Mesendoderm (in vitro differentiated cells): ENCODE data around the gene SYCP3.

Experiments
- DNase-seq: peaks from one replicate; pipeline ENCODE4 v3.0.0; 2013
- H2AK5ac ChIP-seq: 2 replicates; pipeline ENCODE4 v1.6.1; 2013; ENCODE audit warnings: low read length, inconsistent platforms
- H2BK120ac ChIP-seq: 2 replicates; pipeline ENCODE4 v1.6.1; 2013; ENCODE audit warnings: low read depth, mild to moderate bottlenecking, low read length, moderate library complexity, mixed read lengths
- H2BK15ac ChIP-seq: replicated peaks from 2 replicates; pipeline ENCODE4 v1.6.1; 2013; ENCODE audit warnings: low read depth, mild to moderate bottlenecking, moderate library complexity
- H2BK5ac ChIP-seq: 2 replicates; pipeline ENCODE4 v1.6.1; 2013; ENCODE audit warnings: low read length, inconsistent platforms
- H3K18ac ChIP-seq: 2 replicates; pipeline ENCODE4 v1.6.1; 2013; ENCODE audit warnings: mild to moderate bottlenecking, low read length, mixed read lengths
- H3K23ac ChIP-seq: one replicate; pipeline ENCODE4 v1.6.1; 2013; ENCODE audit warnings: low read length
- H3K27ac ChIP-seq: 2 replicates; pipeline ENCODE4 v1.5.1; 2013; ENCODE audit warnings: low read depth, mild to moderate bottlenecking, inconsistent platforms, low read length, moderate library complexity
- H3K27me3 ChIP-seq: 2 replicates; pipeline ENCODE4 v1.6.1; 2013; ENCODE audit warnings: low read length, control low read depth, mild to moderate bottlenecking, inconsistent platforms; ENCODE audit not compliant: insufficient read depth, poor library complexity
- H3K36me3 ChIP-seq: 2 replicates; pipeline ENCODE4 v1.6.1; 2013; ENCODE audit warnings: low read length, inconsistent platforms; ENCODE audit not compliant: control insufficient read depth, insufficient read depth
- H3K4ac ChIP-seq: one replicate; pipeline ENCODE4 v1.6.1; 2013; ENCODE audit warnings: low read depth, mild to moderate bottlenecking, low read length, moderate library complexity
- H3K4me1 ChIP-seq: 2 replicates; pipeline ENCODE4 v1.6.1; 2013; ENCODE audit warnings: low read depth, low read length, inconsistent platforms; ENCODE audit not compliant: control insufficient read depth
- H3K4me2 ChIP-seq: 2 replicates; pipeline ENCODE4 v1.6.1; 2013; ENCODE audit warnings: low read length
- H3K4me3 ChIP-seq: 2 replicates; pipeline ENCODE4 v1.5.1; 2013; ENCODE audit warnings: mild to moderate bottlenecking, low read length
- H3K56ac ChIP-seq: one replicate; pipeline ENCODE4 v1.6.1; 2013; ENCODE audit warnings: low read length
- H3K79me1 ChIP-seq: 2 replicates; pipeline ENCODE4 v1.6.1; 2013; ENCODE audit warnings: low read length, inconsistent platforms
- H3K79me2 ChIP-seq: 2 replicates; pipeline ENCODE4 v1.6.1; 2013; ENCODE audit warnings: mild to moderate bottlenecking, low read length; ENCODE audit not compliant: control insufficient read depth, insufficient read depth
- H3K9ac ChIP-seq: 2 replicates; pipeline ENCODE4 v1.6.1; 2013; ENCODE audit warnings: low read length, inconsistent platforms
- H4K5ac ChIP-seq: one replicate; pipeline ENCODE4 v1.6.1; 2013; ENCODE audit warnings: low read length
- H4K8ac ChIP-seq: one replicate; pipeline ENCODE4 v1.6.1; 2013; ENCODE audit warnings: low read depth, mild to moderate bottlenecking, control low read depth, low read length, moderate library complexity
- WGBS: extraction: QIAGEN DNeasy Blood & Tissue Kit; methylation state at CpG from one replicate; pipeline ENCODE4 v1.1.7; 2013; ENCODE audit warnings: low lambda C conversion rate, missing lambda C conversion rate; ENCODE audit not compliant: insufficient coverage; ENCODE audit errors: extremely low coverage; 5-methylcytosine and 5-hydroxymethylcytosine counted together

SYCP3 gene

DNA sequence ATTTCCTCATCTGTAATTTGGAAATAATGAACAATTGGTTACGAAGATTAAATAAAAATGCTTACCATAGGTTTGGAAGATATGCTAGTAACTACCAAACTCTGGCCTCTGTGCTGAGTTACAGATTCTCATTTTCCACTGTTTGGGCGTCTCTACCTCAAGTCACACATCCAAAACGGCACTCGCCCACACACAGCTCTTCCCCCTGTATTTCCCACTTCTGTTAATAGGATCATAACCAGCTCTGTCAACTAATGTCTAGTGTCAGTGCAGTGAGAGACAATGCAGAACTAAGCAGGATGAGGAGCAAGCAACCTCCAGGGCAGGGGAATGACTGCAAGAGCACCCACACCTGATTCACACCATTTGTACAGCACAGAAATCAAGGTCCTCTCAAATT is 10.9 kb upstream of the SYCP3 start:
- Histone ChIP-seq H3K36me3 (no peaks in the 10 kb centered on the region), H3K79me1 (no peaks in the 10 kb centered on the region), H3K27ac (no peak overlapping the region), H2AK5ac (no peak overlapping the region), H3K4me2 (no peak overlapping the region), H3K79me2 (no peaks in the 10 kb centered on the region), H2BK120ac (no peak overlapping the region), H2BK5ac (no peak overlapping the region), H3K27me3 (no peaks in the 10 kb centered on the region), H3K4me1 (no peaks in the 10 kb centered on the region), H3K4ac (no peak overlapping the region), H3K9ac (no peak overlapping the region), H3K4me3 (no peak overlapping the region), H4K5ac (no peak overlapping the region), H3K56ac (no peak overlapping the region), H4K8ac (no peak overlapping the region), H3K18ac (no peak overlapping the region), H2BK15ac (no peak overlapping the region), H3K23ac (no peak overlapping the region)
- WGBS = no CpG with 5 or more reads among the region's 4 CpGs
- no peak for DNase-seq

DNA sequence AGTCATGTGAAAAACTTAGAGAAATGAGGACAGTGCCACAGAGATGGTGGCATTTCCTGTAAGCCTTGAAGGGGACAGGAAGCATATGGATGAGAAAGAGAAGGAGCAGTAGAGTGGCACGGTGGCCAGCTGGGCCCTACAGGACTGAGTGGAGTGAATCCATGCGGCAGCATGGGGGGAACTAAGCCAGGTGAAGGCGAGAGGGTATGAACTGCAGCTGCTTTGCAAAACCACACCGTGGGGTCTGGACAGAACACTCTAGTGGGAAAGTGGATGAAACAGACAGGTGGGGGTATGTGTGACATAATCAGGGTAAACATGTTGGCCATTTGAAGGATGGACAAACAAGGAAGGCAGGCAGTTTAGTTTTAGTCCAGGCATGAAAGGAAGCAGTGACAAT is 10.4 kb upstream of the SYCP3 start:
- WGBS = no CpG with 5 or more reads among the region's 4 CpGs
- no peak for DNase-seq

DNA sequence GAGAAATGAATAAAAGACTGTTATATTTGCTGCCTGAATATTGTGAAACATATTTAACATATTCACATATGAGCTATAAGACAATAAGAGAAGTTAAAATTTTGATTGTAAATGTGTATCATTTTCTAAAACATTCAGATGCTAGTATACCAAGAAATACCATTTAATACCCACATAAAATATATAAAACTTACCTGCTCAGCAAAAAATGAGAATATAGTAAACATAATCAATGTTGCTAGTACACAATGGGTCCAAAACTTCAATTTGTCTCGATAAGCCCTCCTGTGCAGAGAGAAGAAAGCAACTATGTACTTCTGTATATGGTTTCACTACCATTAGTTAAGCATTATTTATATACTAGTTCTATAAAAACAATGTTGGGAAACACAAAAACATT is 9.6 kb upstream of the SYCP3 start:
- WGBS = no CpG with 5 or more reads among the region's 1 CpG
- Histone ChIP-seq H3K56ac (no peak overlapping the region), H3K9ac (no peak overlapping the region), H3K27ac (no peak overlapping the region), H4K8ac (no peak overlapping the region), H3K27me3 (no peaks in the 10 kb centered on the region), H3K36me3 (no peaks in the 10 kb centered on the region), H3K4me1 (no peaks in the 10 kb centered on the region), H3K79me1 (no peaks in the 10 kb centered on the region), H2BK120ac (no peak overlapping the region), H3K4me3 (no peak overlapping the region), H3K18ac (no peak overlapping the region), H4K5ac (no peak overlapping the region), H2BK5ac (no peak overlapping the region), H3K23ac (no peak overlapping the region), H3K79me2 (no peaks in the 10 kb centered on the region), H3K4ac (no peak overlapping the region), H3K4me2 (no peak overlapping the region), H2BK15ac (no peak overlapping the region), H2AK5ac (no peak overlapping the region)
- no peak for DNase-seq

More for the DNA sequence above, 10.4 kb upstream of the SYCP3 start:
- Histone ChIP-seq H2BK15ac (no peak overlapping the region), H3K36me3 (no peaks in the 10 kb centered on the region), H2BK120ac (no peak overlapping the region), H3K56ac (no peak overlapping the region), H3K4ac (no peak overlapping the region), H4K8ac (no peak overlapping the region), H3K27ac (no peak overlapping the region), H3K18ac (no peak overlapping the region), H3K79me2 (no peaks in the 10 kb centered on the region), H3K4me3 (no peak overlapping the region), H2BK5ac (no peak overlapping the region), H3K4me1 (no peaks in the 10 kb centered on the region), H3K27me3 (no peaks in the 10 kb centered on the region), H3K23ac (no peak overlapping the region), H2AK5ac (no peak overlapping the region), H4K5ac (no peak overlapping the region), H3K79me1 (no peaks in the 10 kb centered on the region), H3K9ac (no peak overlapping the region), H3K4me2 (no peak overlapping the region)

DNA sequence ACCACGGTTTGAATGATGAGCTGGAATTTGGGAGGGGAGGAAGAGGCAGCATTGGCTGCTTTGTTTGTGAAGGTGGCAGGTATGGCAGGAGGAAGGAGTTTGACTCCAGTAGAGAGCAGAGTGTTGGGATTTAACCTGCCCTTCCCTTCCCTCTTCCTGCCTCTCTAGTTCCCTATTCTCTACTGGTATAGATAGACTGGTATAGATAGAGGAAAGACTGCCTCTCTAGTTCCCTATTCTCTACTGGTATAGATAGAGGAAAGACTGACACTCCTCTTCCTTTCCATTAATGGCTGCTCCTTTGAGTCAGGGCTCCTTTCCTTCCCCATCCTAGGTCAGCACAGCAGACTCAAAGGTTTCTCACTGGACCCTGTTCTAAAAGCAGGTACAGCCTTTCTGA is 8.4 kb upstream of the SYCP3 start:
- no CpG with 5 or more reads among the region's 1 CpG for WGBS
- Histone ChIP-seq H3K79me2 (no peaks in the 10 kb centered on the region), H3K4ac (no peak overlapping the region), H2BK15ac (no peak overlapping the region), H3K36me3 (no peaks in the 10 kb centered on the region), H3K23ac (no peak overlapping the region), H2AK5ac (no peak overlapping the region), H2BK120ac (no peak overlapping the region), H3K18ac (no peak overlapping the region), H3K27me3 (no peaks in the 10 kb centered on the region), H3K27ac (no peak overlapping the region), H4K5ac (no peak overlapping the region), H2BK5ac (no peak overlapping the region), H3K4me3 (no peak overlapping the region), H3K4me2 (no peak overlapping the region), H4K8ac (no peak overlapping the region), H3K9ac (no peak overlapping the region), H3K56ac (no peak overlapping the region), H3K4me1 (no peaks in the 10 kb centered on the region), H3K79me1 (no peaks in the 10 kb centered on the region)
- no peak for DNase-seq

DNA sequence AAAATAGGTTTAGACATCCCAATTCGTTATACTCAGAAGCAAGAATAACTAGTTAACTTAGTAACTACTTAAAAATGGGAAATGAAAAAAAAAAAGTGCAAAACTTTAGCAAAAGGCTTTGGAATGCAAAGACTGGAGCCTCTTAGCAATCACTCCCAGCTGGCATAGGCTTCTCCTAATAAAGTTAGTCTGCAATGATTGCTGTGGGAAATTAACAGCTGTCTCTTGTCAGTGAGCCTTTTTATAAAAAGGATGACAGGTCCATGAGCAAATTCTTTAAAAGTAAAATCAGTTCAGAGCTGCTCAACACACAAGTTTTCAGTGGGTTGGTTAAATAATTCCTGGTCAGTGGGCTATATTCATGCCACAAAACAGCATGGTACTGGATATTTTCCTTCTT is 7.4 kb upstream of the SYCP3 start:
- WGBS = no CpG with 5 or more reads among the region's 1 CpG
- no peak for DNase-seq
- Histone ChIP-seq H3K23ac (no peak overlapping the region), H3K4ac (no peak overlapping the region), H3K9ac (no peak overlapping the region), H3K27me3 (no peaks in the 10 kb centered on the region), H4K5ac (no peak overlapping the region), H3K18ac (no peak overlapping the region), H3K4me3 (no peak overlapping the region), H3K36me3 (no peaks in the 10 kb centered on the region), H3K56ac (no peak overlapping the region), H2BK15ac (no peak overlapping the region), H3K79me1 (no peaks in the 10 kb centered on the region), H2BK5ac (no peak overlapping the region), H3K4me2 (no peak overlapping the region), H4K8ac (no peak overlapping the region), H3K4me1 (no peaks in the 10 kb centered on the region), H2AK5ac (no peak overlapping the region), H3K27ac (no peak overlapping the region), H2BK120ac (no peak overlapping the region), H3K79me2 (no peaks in the 10 kb centered on the region)

DNA sequence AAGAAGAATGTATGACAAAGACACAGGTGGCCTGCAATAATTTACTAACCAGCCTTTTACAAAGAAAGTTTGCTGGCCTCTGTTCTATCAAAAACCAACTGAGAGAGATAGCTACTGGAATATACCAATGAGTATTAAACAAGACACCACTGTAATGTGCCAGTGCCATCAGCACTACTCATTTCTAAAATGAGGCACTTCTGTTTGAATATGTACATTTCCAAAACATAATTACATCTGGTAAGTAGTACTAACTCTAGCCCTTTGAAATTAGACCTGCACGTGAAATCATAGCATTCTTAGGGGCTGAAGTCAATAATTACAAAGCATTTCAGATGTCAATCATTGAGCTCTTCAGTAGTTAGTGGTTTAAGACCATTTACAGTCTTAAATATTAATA is 6.9 kb upstream of the SYCP3 start:
- no peaks in the 10 kb centered on the region for H3K36me3 ChIP-seq
- no peak overlapping the region for H3K18ac ChIP-seq
- no CpG with 5 or more reads among the region's 1 CpG for WGBS

More for the DNA sequence above, 6.9 kb upstream of the SYCP3 start:
- no peak overlapping the region for H3K4me2 ChIP-seq
- H3K79me1 ChIP-seq = no peaks in the 10 kb centered on the region
- no peak overlapping the region for H3K9ac ChIP-seq
- no peak overlapping the region for H2BK15ac ChIP-seq
- H2BK5ac ChIP-seq = no peak overlapping the region
- no peaks in the 10 kb centered on the region for H3K27me3 ChIP-seq
- no peak overlapping the region for H4K5ac ChIP-seq
- H3K4me3 ChIP-seq = no peak overlapping the region
- no peak overlapping the region for H2AK5ac ChIP-seq
- no peak overlapping the region for H2BK120ac ChIP-seq
- no peak overlapping the region for H4K8ac ChIP-seq
- no peaks in the 10 kb centered on the region for H3K4me1 ChIP-seq
- no peak overlapping the region for H3K56ac ChIP-seq
- DNase-seq = no peak
- H3K27ac ChIP-seq = no peak overlapping the region
- H3K4ac ChIP-seq = no peak overlapping the region
- no peaks in the 10 kb centered on the region for H3K79me2 ChIP-seq
- no peak overlapping the region for H3K23ac ChIP-seq
